GM18526 (cell line): Measurements from ENCODE around the gene MED13L.

ENCODE experiments used
- POLR2A ChIP-seq: IDR thresholded peaks from 3 replicates; pipeline ENCODE4 v1.6.1; 2011; ENCODE audit not compliant: insufficient read length; ENCODE audit errors: extremely low read depth

The MED13L gene

DNA sequence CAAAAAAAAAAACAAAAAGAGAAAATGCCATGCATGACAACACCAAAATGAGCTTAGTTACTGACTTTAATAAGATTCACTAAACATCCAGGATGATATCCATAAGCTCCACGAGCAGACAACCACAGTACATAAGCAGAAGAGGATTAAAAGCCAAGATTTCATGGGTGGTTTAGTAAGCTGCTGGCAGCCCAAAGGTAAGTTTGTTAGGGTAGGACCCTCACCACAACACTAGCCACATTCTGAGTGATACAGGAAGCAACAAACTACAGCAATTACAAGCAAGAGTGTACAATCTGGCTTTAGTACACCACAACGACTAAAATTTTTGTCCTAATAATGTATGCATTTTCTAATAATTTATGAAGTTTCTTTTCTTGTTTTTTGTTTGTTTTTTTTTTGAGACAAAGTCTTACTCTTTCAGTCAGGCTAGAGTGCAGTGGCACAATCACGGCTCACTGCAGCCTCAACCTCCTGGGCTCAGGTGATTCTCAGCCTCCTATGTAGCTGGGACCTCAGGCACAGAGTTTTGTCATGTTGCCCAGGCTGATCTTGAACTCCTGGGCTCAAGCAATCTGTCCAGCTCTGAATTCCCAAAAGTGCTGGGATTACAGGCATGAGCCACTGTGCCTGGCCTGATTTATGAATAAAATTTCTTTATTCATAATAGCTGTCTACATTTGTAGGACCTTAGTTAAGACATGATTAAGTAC is 221.4 kb downstream of the MED13L start:
- TF ChIP-seq POLR2A = no peak

DNA sequence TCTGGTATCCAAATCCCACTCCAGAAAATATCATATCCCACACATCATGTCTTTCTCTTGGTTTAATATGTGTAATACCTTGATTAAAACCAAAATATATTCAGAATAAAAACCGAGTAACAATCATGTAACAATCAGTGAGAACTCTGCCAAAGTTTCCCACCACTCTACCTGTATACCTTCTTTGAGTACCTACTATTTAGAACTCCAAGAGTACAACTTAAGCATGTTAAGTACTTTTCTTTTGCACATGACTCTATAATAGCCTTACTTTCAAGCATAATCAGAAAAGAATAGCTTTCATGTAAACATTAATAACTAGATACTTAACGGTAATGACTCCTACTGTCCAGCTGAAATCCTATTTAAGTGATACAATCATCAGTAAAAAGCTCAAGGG is 223.2 kb downstream of the MED13L start:
- no peak for TF ChIP-seq POLR2A

DNA sequence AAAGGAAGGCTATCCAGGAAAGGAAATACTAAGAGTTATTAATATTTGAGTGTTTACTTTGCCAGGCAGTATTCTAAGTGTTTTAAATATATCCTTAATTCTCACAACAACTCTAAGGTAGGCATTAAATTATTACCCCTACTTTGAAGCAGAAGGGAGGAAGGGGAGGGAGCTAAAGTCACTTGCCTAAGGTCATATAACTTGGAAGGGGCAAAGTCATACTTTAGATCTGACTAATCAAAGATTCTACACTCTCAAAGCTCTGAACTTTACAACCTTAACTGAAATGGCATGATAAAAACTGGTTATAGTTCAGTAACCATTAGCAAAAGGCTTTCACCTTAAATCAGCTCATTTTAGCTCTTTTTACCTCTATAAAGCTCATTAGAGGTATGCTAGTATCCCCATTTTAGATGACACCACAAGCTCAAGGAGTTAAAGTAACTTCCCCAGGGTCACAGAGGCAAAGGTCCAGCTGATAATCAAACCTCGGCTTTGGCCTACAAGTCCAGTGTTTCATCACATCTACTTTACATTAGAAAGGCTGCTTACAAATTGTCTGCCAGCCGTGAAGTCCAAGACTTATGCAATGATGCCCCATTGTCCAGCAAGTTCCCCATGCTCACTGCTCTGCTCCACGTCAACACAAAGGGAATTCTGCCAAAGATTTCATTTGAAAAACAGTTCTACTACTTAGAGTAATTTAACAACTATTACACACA is 223.9 kb downstream of the MED13L start:
- TF ChIP-seq POLR2A = no peak

DNA sequence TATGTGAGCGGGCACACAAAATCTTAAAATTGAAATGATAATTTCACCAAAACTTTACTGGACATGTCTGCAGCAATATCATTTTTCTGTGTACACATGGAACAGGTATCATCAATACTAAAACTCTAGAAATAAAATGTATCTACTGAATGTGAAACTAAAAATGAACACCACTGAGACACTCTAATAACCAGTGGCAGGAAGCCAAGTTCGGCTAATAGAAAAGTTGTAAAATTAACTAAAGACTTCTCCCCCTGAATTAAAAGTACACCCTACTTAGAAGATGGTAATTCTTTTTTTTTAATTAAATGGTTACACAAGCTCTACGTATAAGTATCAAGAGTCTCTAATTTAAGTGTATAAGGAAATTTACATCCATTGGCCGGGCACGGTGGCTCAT is 227.2 kb downstream of the MED13L start:
- no peak for TF ChIP-seq POLR2A

DNA sequence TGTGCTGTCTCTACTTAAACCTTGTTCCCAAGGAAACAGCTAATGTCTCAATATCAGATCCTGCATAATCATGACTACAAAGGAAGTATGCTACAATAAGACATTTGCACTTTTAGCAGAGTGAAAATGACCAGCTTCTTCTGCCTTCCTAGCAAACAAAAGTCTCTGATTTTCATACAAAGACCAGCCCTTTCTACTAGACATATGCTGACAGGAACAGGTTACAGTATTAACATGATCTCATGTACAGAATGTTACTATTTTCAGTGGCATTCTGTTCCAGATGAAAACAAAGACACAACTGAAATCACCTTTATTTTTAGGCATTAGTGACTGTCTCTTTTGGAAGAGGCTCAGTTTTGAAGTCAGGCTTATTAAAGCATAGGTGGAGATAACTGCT is 228.6 kb downstream of the MED13L start:
- no peak for TF ChIP-seq POLR2A

GRCh38 chr12:116046039-116046438 is 231.5 kb downstream of the MED13L start:
- TF ChIP-seq POLR2A = no peak

- TF ChIP-seq POLR2A = no peak
These were observed 232.3 kb downstream of the MED13L start for GRCh38 chr12:116045150-116045549.

- TF ChIP-seq POLR2A = no peak
These were observed 233.6 kb downstream of the MED13L start for GRCh38 chr12:116043659-116044535.

DNA sequence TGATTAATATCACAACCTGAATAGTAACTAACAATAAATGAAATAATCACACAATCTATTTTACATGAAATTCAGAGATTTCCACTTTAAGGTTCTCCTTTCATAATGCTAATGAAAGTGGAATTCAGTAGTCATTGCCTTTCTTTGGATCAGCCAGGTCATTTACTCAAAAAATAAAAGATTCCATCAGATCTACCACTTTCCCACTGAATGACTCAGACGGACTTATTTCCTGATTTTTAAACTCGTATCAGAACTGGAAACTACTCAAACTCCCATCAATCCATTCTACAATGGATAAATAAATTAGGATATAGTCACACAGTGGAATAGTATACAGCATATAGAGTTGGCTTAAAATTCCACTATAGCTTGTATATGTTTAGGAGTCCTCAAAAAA is 237.1 kb downstream of the MED13L start:
- TF ChIP-seq POLR2A = no peak

DNA sequence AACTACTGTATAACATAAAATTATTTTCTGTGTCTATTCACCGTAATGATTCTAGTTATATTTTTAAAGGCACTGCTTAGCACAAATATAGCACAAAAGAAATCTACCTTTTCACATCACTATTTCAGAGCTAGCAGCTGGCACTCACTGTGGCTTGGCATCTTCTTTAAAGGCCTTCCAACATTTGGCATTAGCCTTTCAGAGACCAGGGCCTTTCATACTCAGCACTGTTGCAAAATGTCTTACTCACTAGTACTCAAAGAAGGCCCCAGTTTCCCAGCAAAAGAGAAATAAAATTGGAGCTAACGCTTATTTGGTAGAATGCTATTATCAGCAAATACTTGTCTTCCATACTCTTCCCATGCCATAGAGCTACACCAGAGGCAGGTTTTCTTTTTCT is 238.4 kb downstream of the MED13L start:
- no peak for TF ChIP-seq POLR2A

DNA sequence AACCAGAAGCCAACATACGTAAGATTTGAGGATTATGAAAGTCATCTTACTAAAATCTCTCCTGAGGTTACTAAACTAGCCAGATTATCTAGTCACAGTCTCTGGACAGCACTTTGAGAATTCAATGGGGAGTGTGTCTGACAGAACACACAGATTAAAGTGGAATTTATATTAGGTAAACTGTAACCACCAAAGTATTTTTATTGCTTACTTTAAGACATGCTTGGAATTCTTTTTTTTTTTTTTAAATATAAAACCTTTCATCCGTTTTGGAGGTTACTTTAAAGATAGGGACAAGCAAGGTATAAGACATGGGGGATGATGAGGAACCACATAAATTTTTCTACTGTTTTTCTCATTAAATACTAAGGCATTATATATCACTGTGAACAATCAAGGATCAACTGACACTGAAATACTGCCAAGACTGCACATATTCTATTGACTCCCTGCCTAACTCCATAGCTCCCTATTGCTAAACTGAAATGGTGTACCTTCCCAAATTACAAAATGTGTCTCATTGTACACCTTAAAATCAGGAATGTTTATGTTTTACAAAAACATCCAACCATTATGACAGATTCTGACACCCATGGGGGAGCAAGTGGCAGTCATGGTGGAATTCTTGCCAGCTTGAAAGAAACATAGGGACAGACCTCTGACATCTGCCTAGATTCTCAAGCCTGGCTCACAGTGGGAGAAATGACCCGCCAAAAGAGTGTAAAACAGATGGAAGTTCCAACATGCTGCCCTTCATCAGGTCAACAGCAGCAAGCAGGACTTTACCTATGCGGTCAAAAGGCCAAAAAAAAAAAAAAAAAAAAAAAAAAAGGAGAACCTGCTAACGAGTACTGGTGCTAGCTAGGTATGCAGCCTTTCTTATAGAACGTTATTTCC is 239.3 kb downstream of the MED13L start:
- TF ChIP-seq POLR2A = no peak

DNA sequence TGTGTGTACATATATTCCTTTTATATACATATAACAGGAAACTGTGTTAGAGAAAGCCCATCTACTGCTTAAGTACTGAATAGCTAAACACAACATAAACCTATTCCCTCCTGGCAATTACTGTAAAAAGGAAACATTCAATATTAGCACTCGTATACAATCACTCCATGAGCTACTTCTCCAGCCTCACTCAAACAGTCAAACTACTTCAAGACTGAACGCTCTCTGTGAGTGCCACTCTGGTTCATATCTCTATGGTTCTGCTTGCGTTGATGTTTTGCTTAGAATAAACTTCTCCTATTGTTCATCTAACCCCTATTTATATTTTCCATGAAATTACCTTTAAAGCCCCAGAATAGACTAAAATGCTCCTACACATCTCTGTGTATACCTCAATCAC is 243.7 kb downstream of the MED13L start:
- TF ChIP-seq POLR2A = no peak

GRCh38 chr12:116028619-116029018 is 248.9 kb downstream of the MED13L start:
- TF ChIP-seq POLR2A = no peak

- TF ChIP-seq POLR2A = no peak
These were observed 250.0 kb downstream of the MED13L start for GRCh38 chr12:116027551-116027821.
